ENCODE results near the gene SPIB.

The SPIB gene

DNA sequence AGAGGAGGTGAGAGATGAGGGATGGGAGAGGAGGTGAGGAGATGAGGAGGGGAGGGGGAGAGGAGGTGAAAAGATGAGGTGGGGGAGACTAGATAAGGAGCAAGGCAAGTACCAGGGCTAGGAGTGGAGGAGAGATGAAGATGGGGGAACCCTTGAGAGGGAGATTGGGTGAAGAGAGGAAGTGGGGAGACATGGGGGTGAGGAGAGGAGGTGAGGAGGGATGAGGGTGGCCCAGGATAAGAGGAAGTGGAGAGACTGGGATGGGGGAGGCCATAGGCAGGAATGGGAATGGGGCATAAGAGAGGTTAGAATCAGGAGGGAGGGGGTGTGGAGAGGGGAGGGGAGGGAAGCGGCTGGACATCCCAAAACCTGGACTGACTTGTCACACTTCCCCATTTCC lies 40.9 kb downstream of the SPIB start:
- TF ChIP-seq, protein P1, sequence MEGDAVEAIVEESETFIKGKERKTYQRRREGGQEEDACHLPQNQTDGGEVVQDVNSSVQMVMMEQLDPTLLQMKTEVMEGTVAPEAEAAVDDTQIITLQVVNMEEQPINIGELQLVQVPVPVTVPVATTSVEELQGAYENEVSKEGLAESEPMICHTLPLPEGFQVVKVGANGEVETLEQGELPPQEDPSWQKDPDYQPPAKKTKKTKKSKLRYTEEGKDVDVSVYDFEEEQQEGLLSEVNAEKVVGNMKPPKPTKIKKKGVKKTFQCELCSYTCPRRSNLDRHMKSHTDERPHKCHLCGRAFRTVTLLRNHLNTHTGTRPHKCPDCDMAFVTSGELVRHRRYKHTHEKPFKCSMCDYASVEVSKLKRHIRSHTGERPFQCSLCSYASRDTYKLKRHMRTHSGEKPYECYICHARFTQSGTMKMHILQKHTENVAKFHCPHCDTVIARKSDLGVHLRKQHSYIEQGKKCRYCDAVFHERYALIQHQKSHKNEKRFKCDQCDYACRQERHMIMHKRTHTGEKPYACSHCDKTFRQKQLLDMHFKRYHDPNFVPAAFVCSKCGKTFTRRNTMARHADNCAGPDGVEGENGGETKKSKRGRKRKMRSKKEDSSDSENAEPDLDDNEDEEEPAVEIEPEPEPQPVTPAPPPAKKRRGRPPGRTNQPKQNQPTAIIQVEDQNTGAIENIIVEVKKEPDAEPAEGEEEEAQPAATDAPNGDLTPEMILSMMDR (IDR thresholded peaks at IDR 0.05; ENCODE audit: extremely low read depth, missing control alignments), result no peak
- peak; percentile 55 for DNase-seq (ENCODE audit: low spot score)

GRCh38 chr19:50460161-50460765 lies 41.5 kb downstream of the SPIB start:
- peak; percentile 94 for DNase-seq (ENCODE audit: low spot score)
- TF ChIP-seq, protein P1 (IDR thresholded peaks at IDR 0.05; ENCODE audit: extremely low read depth, missing control alignments), result peak; percentile 12

DNA sequence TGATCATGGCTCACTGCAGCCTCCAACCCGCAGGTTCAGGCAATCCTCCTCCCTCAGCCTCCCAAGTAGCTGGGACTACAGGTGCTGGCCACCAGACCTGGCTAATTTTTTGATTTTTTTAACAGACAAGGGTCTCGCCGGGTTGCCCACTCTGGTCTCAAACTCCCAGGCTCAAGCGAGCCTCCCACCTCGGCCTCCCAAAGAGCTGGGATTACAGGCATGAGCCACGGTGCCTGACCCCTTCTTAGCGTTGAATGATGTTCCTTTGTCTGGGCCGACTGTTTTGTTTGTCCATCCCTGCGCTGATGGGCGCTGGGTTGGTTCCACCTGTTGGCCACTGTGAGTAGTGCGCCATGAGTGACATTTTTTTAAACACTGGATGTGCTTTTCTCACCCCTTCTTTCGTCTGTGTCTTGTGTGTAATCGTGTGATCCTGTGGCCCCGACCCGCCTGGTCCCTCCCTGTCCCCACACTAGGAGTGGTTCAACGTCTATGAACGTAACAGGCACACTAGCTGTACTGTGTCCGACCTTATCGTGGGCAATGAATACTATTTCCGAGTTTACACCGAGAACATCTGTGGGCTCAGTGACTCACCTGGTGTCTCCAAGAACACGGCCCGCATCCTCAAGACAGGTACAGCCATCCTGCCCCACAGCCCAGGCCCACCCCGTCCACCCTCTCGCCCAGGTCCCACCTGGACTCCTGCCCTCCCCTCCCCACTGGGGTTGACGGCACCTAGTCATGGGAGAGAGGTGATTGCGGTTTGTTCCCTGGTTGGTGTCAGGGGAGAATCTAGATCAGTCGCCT lies 42.5 kb downstream of the SPIB start:
- peak; percentile 93 for DNase-seq (ENCODE audit: low spot score)
- TF ChIP-seq, protein P1 (IDR thresholded peaks at IDR 0.05; ENCODE audit: extremely low read depth, missing control alignments), result peak; percentile 73

DNA sequence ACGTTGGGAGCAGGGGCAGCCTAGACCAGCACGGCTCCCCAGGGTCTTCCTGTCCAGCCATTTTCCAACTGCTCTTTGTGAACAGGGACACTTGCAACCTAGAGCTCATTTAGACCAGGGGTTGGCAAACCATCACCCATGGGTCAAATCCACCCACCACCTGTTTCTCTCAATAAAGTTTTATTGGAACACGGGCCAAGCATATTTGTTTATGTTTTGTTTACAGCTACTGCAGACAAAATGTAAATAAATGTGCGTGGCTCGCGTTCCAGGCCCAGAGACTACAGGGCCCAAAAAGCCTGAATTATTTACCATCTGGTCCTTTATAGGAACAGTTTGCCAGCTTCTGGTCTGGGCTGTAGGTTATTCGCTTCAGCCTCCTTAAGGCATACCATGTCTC lies 44.2 kb downstream of the SPIB start:
- TF ChIP-seq, protein P1 (IDR thresholded peaks at IDR 0.05; ENCODE audit: extremely low read depth, missing control alignments), result no peak
- DNase-seq (ENCODE audit: low spot score), result no peak

- TF ChIP-seq, protein P1 (IDR thresholded peaks at IDR 0.05; ENCODE audit: extremely low read depth, missing control alignments), result no peak
- DNase-seq (ENCODE audit: low spot score), result no peak
Observed at GRCh38 chr19:50464348-50464747, 45.6 kb downstream of the SPIB start.

DNA sequence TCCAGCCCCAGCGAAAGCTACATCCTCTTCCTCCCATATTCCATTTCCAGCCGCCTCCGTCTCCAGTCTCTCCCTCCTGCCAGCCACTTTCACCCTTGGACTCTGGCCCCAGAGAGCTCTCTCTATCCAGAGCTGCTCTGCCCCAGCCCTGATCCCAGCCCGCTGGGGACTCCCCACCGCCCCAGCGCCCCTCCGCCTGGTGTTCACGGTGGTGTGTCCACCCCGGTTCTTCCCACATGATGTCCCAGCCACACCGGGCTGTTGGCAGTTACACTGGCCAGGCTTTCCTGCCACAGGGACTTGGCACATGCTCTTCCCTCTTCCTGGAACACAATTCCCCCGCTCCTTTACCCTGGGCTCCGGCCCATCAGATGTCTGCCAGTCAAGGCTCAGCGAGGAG lies 46.3 kb downstream of the SPIB start:
- no peak for DNase-seq (ENCODE audit: low spot score)
- TF ChIP-seq, protein P1 (IDR thresholded peaks at IDR 0.05; ENCODE audit: extremely low read depth, missing control alignments), result no peak

GRCh38 chr19:50465986-50466705 lies 47.4 kb downstream of the SPIB start:
- TF ChIP-seq, protein P1 (IDR thresholded peaks at IDR 0.05; ENCODE audit: extremely low read depth, missing control alignments), result peak; percentile 8
- no peak for DNase-seq (ENCODE audit: low spot score)
